Adipose tissue (tissue), 3 donors: ENCODE data around the gene PYCR2. TPM values are rescaled to one million over a fixed set of nuclear protein-coding genes. Genes with fewer than 3 reads are reported as not detected.
"Not testable (repeated sequence)": the region's sequence is repeated elsewhere in the genome, so short reads cannot be mapped to it uniquely, and the experiment has no call there.

ENCODE experiments used
- H3K27ac ChIP-seq: one replicate; pipeline ENCODE4 v1.5.1; 2013; ENCODE audit warnings: low read depth, low read length
- WGBS, 3 donors: extraction: QIAGEN DNeasy Blood & Tissue Kit; methylation state at CpG; one replicate each; pipeline ENCODE4 v1.1.7; 2013; 5-methylcytosine and 5-hydroxymethylcytosine counted together
- polyA plus RNA-seq, 3 donors: library from polyadenylated mRNA; stranded (reverse); fragments of 200-250 nt; gene quantifications; one replicate each; pipeline ENCODE4 v1.2.3, GENCODE V29; 2013
- donor health status: healthy with polysubstance abuse.
- donor health status: Bipolar disorder and iron deficiency.
- donor health status: healthy.

PYCR2 gene
- polyA plus RNA-seq, 3 donors: 44.1 to 59.5 (median 49.4) TPM

- 63 to 77% (median 69%) methylated on average over 7 of the region's 7 CpGs for WGBS, 3 donors
- no peak overlapping the region for H3K27ac ChIP-seq
Observed at GRCh38 chr1:225944951-225945350, 20.9 kb upstream of the PYCR2 start.

GRCh38 chr1:225944387-225944786 is 20.3 kb upstream of the PYCR2 start:
- 72 to 91% (median 73%) methylated on average over 2 of the region's 2 CpGs for WGBS, 3 donors
- no peak overlapping the region for H3K27ac ChIP-seq

- 88 to 95% (median 90%) methylated on average over 4 of the region's 4 CpGs for WGBS, 3 donors
- no peak overlapping the region for H3K27ac ChIP-seq
Observed at GRCh38 chr1:225943582-225943981, 19.5 kb upstream of the PYCR2 start.

- H3K27ac ChIP-seq: no peak overlapping the region
- 52 to 79% (median 61%) methylated on average over 7 of the region's 7 CpGs for WGBS, 3 donors
Observed at GRCh38 chr1:225942574-225942973, 18.5 kb upstream of the PYCR2 start.

- 35 to 71% (median 44%) methylated on average over 1 of the region's 1 CpG for WGBS, 3 donors
- no peak overlapping the region for H3K27ac ChIP-seq
Observed at GRCh38 chr1:225941942-225942222, 17.8 kb upstream of the PYCR2 start.

- H3K27ac ChIP-seq: no peak within 1 kb of the TSS
- 48 to 77% (median 57%) methylated on average over 6 of the region's 6 CpGs for WGBS, 3 donors
Observed at GRCh38 chr1:225941187-225941941, 17.3 kb upstream of the PYCR2 start, which contains the start of gene LEFTY2. Gene LEFTY2, minus strand, starts transcription at chr1:225941220. Its CDS starts 80 bp downstream, at chr1:225941140.

- no peak overlapping the region for H3K27ac ChIP-seq
- WGBS, 3 donors: 71 to 92% (median 82%) methylated on average over 24 to 25 of the region's 25 CpGs
Observed at GRCh38 chr1:225940385-225941151, 16.5 kb upstream of the PYCR2 start.

- not testable (repeated sequence) for H3K27ac ChIP-seq
- 64 to 86% (median 81%) methylated on average over 7 to 8 of the region's 8 CpGs for WGBS, 3 donors
Observed at GRCh38 chr1:225939939-225940310, 15.9 kb upstream of the PYCR2 start.

- WGBS, 3 donors: 49 to 59% (median 54%) methylated on average over 24 to 62 of the region's 69 CpGs
- H3K27ac ChIP-seq: not testable (repeated sequence)
Observed at GRCh38 chr1:225939097-225939938, 15.3 kb upstream of the PYCR2 start.

- 92 to 96% (median 93%) methylated on average over 21 of the region's 21 CpGs for WGBS, 3 donors
- no peak overlapping the region for H3K27ac ChIP-seq
Observed at GRCh38 chr1:225937048-225937968, 13.3 kb upstream of the PYCR2 start.

GRCh38 chr1:225936523-225936922 is 12.5 kb upstream of the PYCR2 start:
- WGBS, 3 donors: 67 to 73% (median 72%) methylated on average over 3 of the region's 3 CpGs
- no peak overlapping the region for H3K27ac ChIP-seq

- H3K27ac ChIP-seq: not testable (repeated sequence)
- WGBS, 3 donors: 73 to 89% (median 85%) methylated on average over 8 of the region's 8 CpGs
Observed at GRCh38 chr1:225936086-225936485, 12.0 kb upstream of the PYCR2 start.

GRCh38 chr1:225934711-225935110 is 10.7 kb upstream of the PYCR2 start:
- 95 to 98% (median 96%) methylated on average over 5 of the region's 5 CpGs for WGBS, 3 donors

GRCh38 chr1:225933072-225933471 is 9.0 kb upstream of the PYCR2 start:
- WGBS, 3 donors: 76 to 94% (median 89%) methylated on average over 2 of the region's 2 CpGs
- H3K27ac ChIP-seq: no peak overlapping the region

More at GRCh38 chr1:225934711-225935110, 10.7 kb upstream of the PYCR2 start:
- H3K27ac ChIP-seq: no peak overlapping the region

- H3K27ac ChIP-seq: no peak overlapping the region
- WGBS, 3 donors: 84 to 88% (median 86%) methylated on average over 5 of the region's 5 CpGs
Observed at GRCh38 chr1:225931270-225932136, 7.5 kb upstream of the PYCR2 start.

GRCh38 chr1:225930566-225930965 is 6.5 kb upstream of the PYCR2 start:
- H3K27ac ChIP-seq: no peak overlapping the region
- WGBS, 3 donors: 91 to 97% (median 95%) methylated on average over 2 of the region's 2 CpGs

- WGBS, 3 donors: 91 to 97% (median 97%) methylated on average over 3 of the region's 3 CpGs
- H3K27ac ChIP-seq: not testable (repeated sequence)
Observed at GRCh38 chr1:225929462-225929861, 5.4 kb upstream of the PYCR2 start.
